GM20000 (cell line): ENCODE measurements around the gene NSF.

Source experiments
- DNase-seq: peaks from one replicate; pipeline ENCODE4 v3.0.0; 2012; ENCODE audit warnings: low spot score
- CTCF ChIP-seq: IDR thresholded peaks from 2 replicates; pipeline ENCODE4 v1.5.1; 2012; ENCODE audit warnings: mild to moderate bottlenecking, control low read depth; ENCODE audit errors: extremely low read depth, missing control alignments

The NSF gene

GRCh38 chr17:46776298-46777005 lies 186.0 kb downstream of the NSF start:
- TF ChIP-seq CTCF: no peak
- no peak for DNase-seq

GRCh38 chr17:46777943-46778915 lies 187.8 kb downstream of the NSF start:
- TF ChIP-seq CTCF: no peak
- DNase-seq: no peak

- no peak for DNase-seq
- no peak for TF ChIP-seq CTCF
Measured at GRCh38 chr17:46780003-46780373, 189.5 kb downstream of the NSF start.

GRCh38 chr17:46782250-46782953 lies 191.9 kb downstream of the NSF start:
- DNase-seq: peak; percentile 69
- TF ChIP-seq CTCF: peak; percentile 52

- no peak for TF ChIP-seq CTCF
- DNase-seq: no peak
Measured at GRCh38 chr17:46783031-46783593, 192.6 kb downstream of the NSF start.

- TF ChIP-seq CTCF: no peak
- DNase-seq: no peak
Measured at GRCh38 chr17:46785696-46786095, 195.2 kb downstream of the NSF start.

- no peak for TF ChIP-seq CTCF
- no peak for DNase-seq
Measured at GRCh38 chr17:46787478-46787877, 197.0 kb downstream of the NSF start.
